Measurements from ENCODE around the gene STYK1.

GRCh38 chr12:10624605-10625004, 49.2 kb downstream of the STYK1 start:
- TF ChIP-seq SP1 (IDR thresholded peaks at IDR 0.05) = no peak
- TF ChIP-seq, protein P1, sequence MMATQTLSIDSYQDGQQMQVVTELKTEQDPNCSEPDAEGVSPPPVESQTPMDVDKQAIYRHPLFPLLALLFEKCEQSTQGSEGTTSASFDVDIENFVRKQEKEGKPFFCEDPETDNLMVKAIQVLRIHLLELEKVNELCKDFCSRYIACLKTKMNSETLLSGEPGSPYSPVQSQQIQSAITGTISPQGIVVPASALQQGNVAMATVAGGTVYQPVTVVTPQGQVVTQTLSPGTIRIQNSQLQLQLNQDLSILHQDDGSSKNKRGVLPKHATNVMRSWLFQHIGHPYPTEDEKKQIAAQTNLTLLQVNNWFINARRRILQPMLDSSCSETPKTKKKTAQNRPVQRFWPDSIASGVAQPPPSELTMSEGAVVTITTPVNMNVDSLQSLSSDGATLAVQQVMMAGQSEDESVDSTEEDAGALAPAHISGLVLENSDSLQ (IDR thresholded peaks at IDR 0.05) = no peak
- TF ChIP-seq CTBP1 (IDR thresholded peaks at IDR 0.05; ENCODE audit: borderline replicate concordance) = no peak
- no peak for TF ChIP-seq SUZ12 (IDR thresholded peaks at IDR 0.05)
- no peak for TF ChIP-seq ELF4 (IDR thresholded peaks at IDR 0.05)
- TF ChIP-seq BHLHE40 (IDR thresholded peaks at IDR 0.05; ENCODE audit: borderline replicate concordance) = no peak
- TF ChIP-seq NFRKB (IDR thresholded peaks at IDR 0.05) = no peak
- no peak for TF ChIP-seq FOXA1 (IDR thresholded peaks at IDR 0.05)
- TF ChIP-seq ARNT (IDR thresholded peaks at IDR 0.05) = no peak
- no peak for TF ChIP-seq FOXM1 (IDR thresholded peaks at IDR 0.05; ENCODE audit: borderline replicate concordance)
